PC-3 (cell line): Measurements from ENCODE around the gene C1orf185. TPM values are rescaled to one million over a fixed set of nuclear protein-coding genes. Genes with fewer than 3 reads are reported as not detected.
"Not testable (repeated sequence)": the region's sequence is repeated elsewhere in the genome, so short reads cannot be mapped to it uniquely, and the experiment has no call there.

Source experiments
- ATAC-seq: fragments of 200-7000 bp; cut with Tn5 transposase; 2 replicates; pipeline ENCODE4 v1.9.1; 2020; ENCODE audit warnings: mild to moderate bottlenecking, moderate library complexity
- BruUV-seq: library from RNA; stranded (reverse); fragments of 400-500 nt; replicated peaks from 2 replicates; lab custom pipeline; 2021; lab: Mats Ljungman, UMichigan
- CTCF ChIA-PET: fragments of 300-600 bp; sonication (Branson Sonifier 250); formaldehyde crosslinking; loops from one replicate; lab custom pipeline; 2022; ENCODE audit warnings: antibody characterized with exemption; lab: Charles Lee
- POLR2A ChIA-PET: fragments of 300-600 bp; sonication (Branson Sonifier 250); formaldehyde crosslinking; loops from one replicate; lab custom pipeline; 2022; ENCODE audit warnings: antibody characterized with exemption; ENCODE audit not compliant: unreplicated experiment; lab: Charles Lee
- DNase-seq: peaks from one replicate; pipeline ENCODE4 v3.0.0-alpha.2; 2015
- H2AFZ ChIP-seq: fragments of 300-600 bp; sonication (generic); 2 replicates; pipeline ENCODE4 v1.6.0; 2016; ENCODE audit warnings: antibody characterized with exemption, low read length
- H3F3A ChIP-seq: fragments of 300-600 bp; sonication (generic); one replicate; pipeline ENCODE4 v1.6.0; 2017; ENCODE audit warnings: antibody characterized with exemption, low read length, control low read depth, mild to moderate bottlenecking; ENCODE audit not compliant: unreplicated experiment
- H3K27ac ChIP-seq: fragments of 300-600 bp; sonication (generic); 2 replicates; pipeline ENCODE4 v1.5.1; 2016; ENCODE audit warnings: mild to moderate bottlenecking, low read length
- H3K27me3 ChIP-seq: fragments of 300-600 bp; sonication (generic); 2 replicates; pipeline ENCODE4 v1.6.1; 2016; ENCODE audit warnings: low read length, mixed read lengths
- H3K36me3 ChIP-seq: fragments of 300-600 bp; sonication (generic); 2 replicates; pipeline ENCODE4 v1.6.1; 2016; ENCODE audit warnings: low read depth, mixed run types, low read length, mixed read lengths
- H3K4me1 ChIP-seq: fragments of 300-600 bp; sonication (generic); 2 replicates; pipeline ENCODE4 v1.5.1; 2016; ENCODE audit warnings: low read length; ENCODE audit not compliant: insufficient read depth
- H3K4me2 ChIP-seq: fragments of 300-600 bp; sonication (generic); 2 replicates; pipeline ENCODE4 v1.6.0; 2016; ENCODE audit warnings: low read length
- H3K4me3 ChIP-seq: fragments of 300-600 bp; sonication (generic); 2 replicates; pipeline ENCODE4 v1.5.1; 2016; ENCODE audit warnings: mild to moderate bottlenecking, low read length, mixed read lengths
- H3K79me2 ChIP-seq: fragments of 300-600 bp; sonication (generic); 2 replicates; pipeline ENCODE4 v1.6.1; 2017; ENCODE audit warnings: low read length, mixed read lengths
- H3K9ac ChIP-seq: fragments of 300-600 bp; sonication (generic); 2 replicates; pipeline ENCODE4 v1.6.0; 2016; ENCODE audit warnings: mild to moderate bottlenecking, low read length
- H3K9me2 ChIP-seq: fragments of 300-600 bp; sonication (generic); replicated peaks from 2 replicates; pipeline ENCODE4 v1.6.1; 2016; ENCODE audit warnings: mixed run types, low read length, mixed read lengths
- H3K9me3 ChIP-seq: fragments of 300-600 bp; sonication (generic); 2 replicates; pipeline ENCODE4 v1.6.1; 2016; ENCODE audit warnings: low read length, mixed read lengths
- H4K20me1 ChIP-seq: fragments of 300-600 bp; sonication (generic); 2 replicates; pipeline ENCODE4 v1.6.1; 2016; ENCODE audit warnings: low read length, mixed read lengths
- CTCF ChIP-seq: fragments of 300-600 bp; sonication (generic); conservative IDR thresholded peaks from 2 replicates; pipeline ENCODE4 v1.5.1; 2017; ENCODE audit warnings: antibody characterized with exemption, low read depth, mild to moderate bottlenecking, low read length
- EZH2 ChIP-seq: fragments of 300-600 bp; sonication (generic); IDR thresholded peaks from one replicate; pipeline ENCODE4 v1.6.1; 2017; ENCODE audit warnings: antibody characterized with exemption, mild to moderate bottlenecking, low read length; ENCODE audit not compliant: unreplicated experiment
- EZH2phosphoT487 ChIP-seq: fragments of 300-600 bp; sonication (generic); IDR thresholded peaks from 2 replicates; pipeline ENCODE4 v1.6.1; 2018; ENCODE audit warnings: mild to moderate bottlenecking, antibody characterized with exemption, low read length, borderline replicate concordance
- intact Hi-C: fragments of 100-400 bp; cut with micrococcal nuclease; formaldehyde crosslinking; loops from 2 replicates; pipeline ENCODE4 v1.9.0; 2023
- total RNA-seq: library from RNA; depleted of rRNA; stranded (reverse); fragments of >200 nt; gene quantifications from 2 replicates; pipeline ENCODE4 v1.2.3, GENCODE V29; 2014

The C1orf185 gene
- total RNA-seq, 1 experiment from 2014 or later = not detected

- H3K27ac ChIP-seq = no peak overlapping the region
- intact Hi-C loops = no loop called here
- H3K4me2 ChIP-seq = no peak overlapping the region
- H3K9me3 ChIP-seq = 0 out of 2 replicates have a peak, but pooled peaks cover 5% of the 10 kb centered on the region
- no peak for DNase-seq
- TF ChIP-seq CTCF = no peak
- no peaks in the 10 kb centered on the region for H3K79me2 ChIP-seq
- no peak overlapping the region for H2AFZ ChIP-seq
- H3K4me3 ChIP-seq = no peak overlapping the region
- no peak overlapping the region for H3K9ac ChIP-seq
- H3F3A ChIP-seq = no peaks in the 10 kb centered on the region
- H3K4me1 ChIP-seq = no peaks in the 10 kb centered on the region
- H3K27me3 ChIP-seq = no peaks in the 10 kb centered on the region
- ChIA-PET CTCF (no interaction called here), POLR2A (no interaction called here)
- H3K36me3 ChIP-seq = no peaks in the 10 kb centered on the region
- ATAC-seq = no peak
- no TSS peak for BruUV-seq
- H3K9me2 ChIP-seq = no peaks in the 10 kb centered on the region
- H4K20me1 ChIP-seq = no peaks in the 10 kb centered on the region
Observed at GRCh38 chr1:51120629-51121028, 18.6 kb downstream of the C1orf185 start.

GRCh38 chr1:51127152-51127551 lies 25.1 kb downstream of the C1orf185 start:
- H3K27ac ChIP-seq, intact Hi-C loops, H3K4me1 ChIP-seq, POLR2A ChIA-PET, H2AFZ ChIP-seq, H3K36me3 ChIP-seq, H3K9ac ChIP-seq, H3K4me3 ChIP-seq, H3K27me3 ChIP-seq, H4K20me1 ChIP-seq, H3K9me3 ChIP-seq, H3K4me2 ChIP-seq, H3F3A ChIP-seq, H3K9me2 ChIP-seq, DNase-seq, ATAC-seq, H3K79me2 ChIP-seq, BruUV-seq, CTCF ChIA-PET: not testable (repeated sequence)

- Histone ChIP-seq H3F3A (no peaks in the 10 kb centered on the region), H3K4me1 (no peaks in the 10 kb centered on the region), H3K9me3 (peaks cover 12% of the 10 kb centered on the region; the same call in 1 of the 2 replicates), H3K27ac (no peak overlapping the region), H3K79me2 (no peaks in the 10 kb centered on the region), H3K36me3 (no peaks in the 10 kb centered on the region), H3K9ac (no peak overlapping the region), H3K27me3 (no peaks in the 10 kb centered on the region), H3K4me3 (no peak overlapping the region), H2AFZ (no peak overlapping the region), H3K9me2 (no peaks in the 10 kb centered on the region), H4K20me1 (no peaks in the 10 kb centered on the region), H3K4me2 (no peak overlapping the region)
- ATAC-seq (no peak), DNase-seq (no peak)
- ChIA-PET CTCF (no interaction called here), POLR2A (no interaction called here)
- TF ChIP-seq CTCF (no peak), EZH2 (no peak), EZH2phosphoT487 (no peak)
- intact Hi-C loops = no loop called here
- BruUV-seq = no TSS peak
Observed at GRCh38 chr1:51131185-51131584, 29.2 kb downstream of the C1orf185 start.
